HEK293 (cell line): ENCODE data around the gene TMED1.

ENCODE experiments used
- HOXA7 ChIP-seq: sonication (generic); formaldehyde crosslinking; IDR thresholded peaks from 2 replicates; pipeline ENCODE4 v1.8.1; 2022; ENCODE audit warnings: missing genetic modification reagents, borderline replicate concordance
- KLF16 ChIP-seq: fragments of 450-650 bp; formaldehyde crosslinking; IDR thresholded peaks from 2 replicates; pipeline ENCODE4 v1.5.1; 2017; ENCODE audit warnings: missing biosample characterization, missing genetic modification characterization
- YY2 ChIP-seq: fragments of 450-650 bp; formaldehyde crosslinking; IDR thresholded peaks from 2 replicates; pipeline ENCODE4 v1.5.1; 2016; ENCODE audit warnings: missing biosample characterization, missing genetic modification characterization
- ZBTB26 ChIP-seq: fragments of 450-650 bp; formaldehyde crosslinking; optimal IDR thresholded peaks from 2 replicates; pipeline ENCODE3; 2016; ENCODE audit warnings: missing biosample characterization, mild to moderate bottlenecking, missing genetic modification characterization
- ZBTB49 ChIP-seq: fragments of 450-650 bp; formaldehyde crosslinking; IDR thresholded peaks from 2 replicates; pipeline ENCODE4 v1.5.1; 2016; ENCODE audit warnings: missing biosample characterization, missing genetic modification characterization, low read depth
- ZNF24 ChIP-seq: fragments of 450-650 bp; formaldehyde crosslinking; IDR thresholded peaks from 2 replicates; pipeline ENCODE4 v1.5.1; 2016; ENCODE audit warnings: missing biosample characterization, missing genetic modification characterization
- ZNF629 ChIP-seq: fragments of 450-650 bp; formaldehyde crosslinking; IDR thresholded peaks from 2 replicates; pipeline ENCODE4 v1.5.1; 2017; ENCODE audit warnings: missing biosample characterization, missing genetic modification characterization
- ZNF76 ChIP-seq: fragments of 450-650 bp; formaldehyde crosslinking; IDR thresholded peaks from 2 replicates; pipeline ENCODE4; 2016; ENCODE audit warnings: low read depth, missing biosample characterization, missing genetic modification characterization, borderline replicate concordance
- ZNF768 ChIP-seq: fragments of 450-650 bp; formaldehyde crosslinking; IDR thresholded peaks from 2 replicates; pipeline ENCODE4 v1.5.1; 2018; ENCODE audit warnings: missing biosample characterization, mild to moderate bottlenecking, missing genetic modification characterization
- TF ChIP-seq, protein P1 (sequence below): fragments of 450-650 bp; formaldehyde crosslinking; IDR thresholded peaks from 2 replicates; pipeline ENCODE4 v1.5.1; 2016; ENCODE audit warnings: missing biosample characterization, missing genetic modification characterization

DNA sequence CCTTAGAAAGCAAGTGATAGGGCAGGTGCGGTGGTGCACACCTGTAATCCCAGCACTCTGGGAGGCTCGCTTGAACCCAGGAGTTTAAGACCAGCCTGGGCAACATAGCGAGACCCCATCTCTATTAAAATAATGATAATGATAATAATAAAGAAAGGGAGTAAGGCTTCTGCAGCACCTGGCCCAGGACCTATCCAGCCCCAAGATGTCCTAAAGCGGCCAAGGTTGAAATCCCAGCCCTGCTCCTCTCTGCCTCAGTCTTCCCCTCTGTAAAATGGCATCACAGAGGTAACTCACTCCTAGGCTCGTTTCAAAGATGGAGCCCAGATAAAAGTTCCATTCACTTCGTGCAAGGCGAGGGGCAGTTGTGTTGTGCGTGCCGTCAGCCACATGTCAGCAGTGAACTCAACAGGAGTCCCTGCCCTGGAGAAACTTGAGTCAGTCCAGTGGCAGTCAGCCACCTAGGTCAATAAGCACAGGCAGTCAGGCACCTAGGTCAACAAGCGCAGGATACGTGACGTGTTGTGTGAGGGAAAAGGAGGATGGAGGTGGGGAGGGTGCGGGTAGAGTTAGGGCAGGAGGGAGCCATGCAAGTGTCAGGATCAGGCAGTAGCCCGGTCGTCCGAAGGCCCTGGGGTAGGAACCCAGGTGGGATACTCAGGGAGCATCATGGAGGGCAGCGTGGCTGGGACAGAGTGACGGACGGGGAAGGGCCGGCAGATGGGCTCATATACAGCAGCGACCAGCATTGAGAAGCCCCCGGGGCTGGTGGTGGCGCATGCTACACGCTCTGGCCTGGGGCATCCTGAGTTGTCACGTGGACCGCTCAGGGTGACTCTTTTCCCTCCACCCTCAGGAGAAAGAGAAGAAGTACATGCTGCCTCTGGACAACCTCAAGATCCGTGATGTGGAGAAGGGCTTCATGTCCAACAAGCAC is 16.6 kb downstream of the TMED1 start:
- TF ChIP-seq KLF16 (tag by site-specific recombination) (no peak), ZBTB26 (no peak), HOXA7 (CRISPR knock-in tag) (no peak), ZNF768 (no peak), ZNF629 (tag by site-specific recombination) (no peak), ZNF76 (no peak), ZNF24 (tag by site-specific recombination) (no peak), YY2 (tag by site-specific recombination) (no peak), ZBTB49 (tag by site-specific recombination) (no peak)
- TF ChIP-seq, protein P1, sequence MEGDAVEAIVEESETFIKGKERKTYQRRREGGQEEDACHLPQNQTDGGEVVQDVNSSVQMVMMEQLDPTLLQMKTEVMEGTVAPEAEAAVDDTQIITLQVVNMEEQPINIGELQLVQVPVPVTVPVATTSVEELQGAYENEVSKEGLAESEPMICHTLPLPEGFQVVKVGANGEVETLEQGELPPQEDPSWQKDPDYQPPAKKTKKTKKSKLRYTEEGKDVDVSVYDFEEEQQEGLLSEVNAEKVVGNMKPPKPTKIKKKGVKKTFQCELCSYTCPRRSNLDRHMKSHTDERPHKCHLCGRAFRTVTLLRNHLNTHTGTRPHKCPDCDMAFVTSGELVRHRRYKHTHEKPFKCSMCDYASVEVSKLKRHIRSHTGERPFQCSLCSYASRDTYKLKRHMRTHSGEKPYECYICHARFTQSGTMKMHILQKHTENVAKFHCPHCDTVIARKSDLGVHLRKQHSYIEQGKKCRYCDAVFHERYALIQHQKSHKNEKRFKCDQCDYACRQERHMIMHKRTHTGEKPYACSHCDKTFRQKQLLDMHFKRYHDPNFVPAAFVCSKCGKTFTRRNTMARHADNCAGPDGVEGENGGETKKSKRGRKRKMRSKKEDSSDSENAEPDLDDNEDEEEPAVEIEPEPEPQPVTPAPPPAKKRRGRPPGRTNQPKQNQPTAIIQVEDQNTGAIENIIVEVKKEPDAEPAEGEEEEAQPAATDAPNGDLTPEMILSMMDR (tag by site-specific recombination): no peak
